ENCODE measurements around the gene LRRC17.

- TF ChIP-seq, protein P1, sequence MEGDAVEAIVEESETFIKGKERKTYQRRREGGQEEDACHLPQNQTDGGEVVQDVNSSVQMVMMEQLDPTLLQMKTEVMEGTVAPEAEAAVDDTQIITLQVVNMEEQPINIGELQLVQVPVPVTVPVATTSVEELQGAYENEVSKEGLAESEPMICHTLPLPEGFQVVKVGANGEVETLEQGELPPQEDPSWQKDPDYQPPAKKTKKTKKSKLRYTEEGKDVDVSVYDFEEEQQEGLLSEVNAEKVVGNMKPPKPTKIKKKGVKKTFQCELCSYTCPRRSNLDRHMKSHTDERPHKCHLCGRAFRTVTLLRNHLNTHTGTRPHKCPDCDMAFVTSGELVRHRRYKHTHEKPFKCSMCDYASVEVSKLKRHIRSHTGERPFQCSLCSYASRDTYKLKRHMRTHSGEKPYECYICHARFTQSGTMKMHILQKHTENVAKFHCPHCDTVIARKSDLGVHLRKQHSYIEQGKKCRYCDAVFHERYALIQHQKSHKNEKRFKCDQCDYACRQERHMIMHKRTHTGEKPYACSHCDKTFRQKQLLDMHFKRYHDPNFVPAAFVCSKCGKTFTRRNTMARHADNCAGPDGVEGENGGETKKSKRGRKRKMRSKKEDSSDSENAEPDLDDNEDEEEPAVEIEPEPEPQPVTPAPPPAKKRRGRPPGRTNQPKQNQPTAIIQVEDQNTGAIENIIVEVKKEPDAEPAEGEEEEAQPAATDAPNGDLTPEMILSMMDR (conservative IDR thresholded peaks at IDR 0.05; ENCODE audit: low read length) = no peak
- no peak for TF ChIP-seq EZH2phosphoT487 (IDR thresholded peaks at IDR 0.05; ENCODE audit: borderline replicate concordance, low read depth, low read length)
Observed at GRCh38 chr7:102938679-102939078, 25.9 kb downstream of the LRRC17 start.

All from OCI-LY7 (cell line).